HG02981 (cell line): ENCODE data around the gene MAPK1.
"Not testable (repeated sequence)": the region's sequence is repeated elsewhere in the genome, so short reads cannot be mapped to it uniquely, and the experiment has no call there.

ENCODE experiments used
- ATAC-seq: cut with Tn5 transposase; IDR thresholded peaks from one replicate; pipeline ENCODE4 v1.9.1; 2021; ENCODE audit warnings: mild to moderate bottlenecking, moderate library complexity; ENCODE audit not compliant: unreplicated experiment

Gene MAPK1

DNA sequence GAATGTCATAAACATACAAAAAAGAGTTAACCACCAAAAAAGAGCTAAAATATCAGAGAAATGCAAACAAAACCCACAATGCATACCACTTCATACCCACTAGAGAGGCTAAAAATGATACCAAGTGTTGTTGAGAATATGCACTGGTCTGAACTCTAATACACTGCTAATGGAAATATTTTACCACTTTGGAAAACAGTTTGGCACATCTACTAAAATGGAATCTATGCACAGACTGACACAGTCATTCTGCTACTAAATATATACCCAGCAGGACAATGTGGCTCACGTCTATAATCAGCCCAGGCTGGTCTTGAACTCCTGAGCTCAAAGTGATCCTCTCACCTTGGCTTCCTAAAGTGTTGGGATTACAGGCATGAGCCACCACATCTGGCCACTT is 18.0 kb downstream of the MAPK1 start:
- no peak for ATAC-seq

DNA sequence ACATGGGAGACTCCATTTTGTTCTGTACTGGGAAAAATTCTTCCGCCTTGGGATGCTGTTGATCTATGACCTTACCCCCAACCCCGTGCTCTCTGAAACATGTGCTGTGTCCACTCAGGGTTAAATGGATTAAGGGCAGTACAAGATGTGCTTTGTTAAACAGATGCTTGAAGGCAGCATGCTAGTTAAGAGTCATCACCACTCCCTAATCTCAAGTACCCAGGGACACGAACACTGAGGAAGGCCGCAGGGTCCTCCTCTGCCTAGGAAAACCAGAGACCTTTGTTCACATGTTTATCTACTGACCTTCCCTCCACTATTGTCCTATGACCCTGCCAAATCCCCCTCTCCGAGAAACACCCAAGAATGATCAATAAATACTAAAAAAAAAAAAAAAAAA is 19.4 kb downstream of the MAPK1 start:
- not testable (repeated sequence) for ATAC-seq

DNA sequence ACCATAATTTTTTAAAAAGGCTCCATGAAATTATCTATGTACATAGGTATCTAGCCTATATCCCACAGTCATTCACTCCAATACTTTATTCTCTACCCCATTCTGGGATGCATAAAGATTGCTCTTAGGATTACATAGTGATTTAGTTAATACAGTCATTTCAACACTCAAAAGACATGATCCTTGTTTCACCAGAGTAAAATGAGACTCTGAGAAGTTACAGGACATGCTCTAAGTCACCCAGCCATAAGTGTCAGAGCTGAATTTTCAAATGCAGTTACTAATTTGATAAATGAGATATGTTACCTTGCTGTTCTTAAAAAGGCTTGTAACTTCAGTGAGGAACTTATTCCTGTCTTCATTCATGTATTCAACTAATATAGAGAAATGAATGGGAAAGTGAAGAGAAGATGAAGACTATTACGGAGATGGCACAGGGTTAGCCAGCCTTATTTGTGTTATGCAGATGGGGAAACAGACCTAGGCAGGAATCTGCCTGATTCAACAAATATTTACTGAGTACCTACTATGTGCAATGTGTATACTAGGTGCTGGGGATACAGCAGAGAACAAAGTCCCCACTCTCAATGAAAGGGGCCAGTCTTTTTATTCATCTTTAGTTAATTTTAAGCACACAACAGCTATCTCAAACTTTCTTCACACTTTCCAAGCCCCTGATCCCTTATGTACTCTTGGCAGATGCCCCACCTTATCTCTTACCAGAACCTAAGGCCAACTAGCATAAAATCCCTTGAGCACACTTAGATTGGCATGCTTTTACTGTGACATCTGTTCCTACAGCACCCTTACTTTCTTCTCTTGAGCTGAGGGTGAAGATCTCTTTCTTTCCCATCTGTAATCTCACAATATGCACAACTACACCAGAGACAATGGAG is 21.6 kb downstream of the MAPK1 start:
- ATAC-seq = no peak

DNA sequence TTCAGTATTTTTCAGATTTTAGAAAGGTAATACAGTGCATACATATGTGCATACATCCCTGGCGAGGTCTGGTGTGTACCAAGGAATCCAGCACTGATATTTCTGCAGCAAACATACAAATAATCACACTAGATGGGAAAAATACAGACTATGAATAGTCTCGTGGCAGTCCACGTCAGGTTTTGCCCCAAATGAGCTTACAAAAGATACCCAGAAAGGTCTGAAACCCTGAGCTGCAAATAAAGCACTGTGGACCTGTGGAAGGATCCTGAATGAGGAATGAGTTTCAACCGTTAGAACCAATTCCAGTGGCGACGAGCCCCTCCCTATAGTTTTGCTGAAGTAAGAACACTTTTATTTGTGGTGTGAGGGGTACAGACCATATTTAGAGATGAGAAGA is 24.5 kb downstream of the MAPK1 start:
- ATAC-seq = no peak

DNA sequence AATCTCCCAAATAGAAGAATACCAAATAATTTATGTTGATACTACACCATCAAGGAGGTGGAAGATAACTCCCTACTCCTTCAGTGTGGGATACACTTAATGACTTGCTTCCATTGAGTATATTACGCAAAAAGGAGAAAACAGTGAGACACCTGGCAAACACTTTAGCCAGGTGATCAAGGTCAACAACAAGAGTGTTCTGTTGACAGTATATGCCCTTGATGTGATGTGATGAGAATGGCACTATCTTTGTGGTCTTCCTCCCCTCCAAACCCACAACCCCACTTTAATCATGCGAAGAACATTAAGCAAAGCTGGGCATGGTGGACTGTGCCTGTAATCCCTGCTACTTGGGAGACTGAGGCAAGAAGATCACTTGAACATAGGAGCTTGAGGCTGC is 26.0 kb downstream of the MAPK1 start:
- no peak for ATAC-seq

DNA sequence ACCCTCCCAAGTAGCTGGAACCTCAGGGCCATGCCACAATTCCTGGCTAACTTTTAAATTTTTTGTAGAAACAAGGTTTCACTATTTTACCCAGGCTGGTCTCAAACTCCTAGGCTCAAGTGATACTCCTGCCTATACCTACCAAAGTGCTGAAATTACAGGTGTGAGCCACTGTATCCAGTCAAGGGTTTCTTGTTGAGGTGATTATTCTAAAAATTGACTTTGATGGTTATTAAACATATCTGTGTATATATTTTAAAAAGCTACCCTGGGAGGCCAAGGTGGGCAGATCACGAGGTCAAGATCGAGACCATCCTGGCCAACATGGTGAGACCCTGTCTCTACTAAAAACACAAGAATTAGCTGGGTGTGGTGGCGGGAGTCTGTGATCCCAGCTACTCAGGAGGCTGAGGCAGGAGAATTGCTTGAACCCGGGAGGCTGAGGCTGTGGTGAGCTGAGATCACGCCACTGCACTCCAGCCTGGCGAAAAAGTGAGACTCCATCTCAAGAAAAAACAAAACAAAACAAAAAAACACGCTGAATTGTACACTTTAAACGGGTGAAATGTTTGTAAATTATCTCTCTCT is 27.1 kb downstream of the MAPK1 start:
- no peak for ATAC-seq

DNA sequence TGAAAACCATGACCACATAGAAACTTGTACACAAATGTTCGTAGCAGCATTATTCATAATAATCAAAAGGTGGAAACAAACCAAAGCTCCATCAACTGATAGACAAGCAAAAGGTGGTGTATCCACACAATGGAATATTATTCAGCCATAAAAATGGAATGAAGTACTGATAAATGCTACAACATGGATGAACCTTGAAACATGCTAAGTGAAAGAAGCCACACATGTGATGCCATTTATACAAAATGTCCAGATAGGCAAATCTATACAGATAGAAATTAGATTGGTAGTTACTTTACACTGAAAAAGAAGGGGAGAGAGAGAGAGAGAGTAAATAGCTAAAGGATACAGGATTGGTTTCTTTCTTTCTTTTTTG is 27.7 kb downstream of the MAPK1 start:
- no peak for ATAC-seq

DNA sequence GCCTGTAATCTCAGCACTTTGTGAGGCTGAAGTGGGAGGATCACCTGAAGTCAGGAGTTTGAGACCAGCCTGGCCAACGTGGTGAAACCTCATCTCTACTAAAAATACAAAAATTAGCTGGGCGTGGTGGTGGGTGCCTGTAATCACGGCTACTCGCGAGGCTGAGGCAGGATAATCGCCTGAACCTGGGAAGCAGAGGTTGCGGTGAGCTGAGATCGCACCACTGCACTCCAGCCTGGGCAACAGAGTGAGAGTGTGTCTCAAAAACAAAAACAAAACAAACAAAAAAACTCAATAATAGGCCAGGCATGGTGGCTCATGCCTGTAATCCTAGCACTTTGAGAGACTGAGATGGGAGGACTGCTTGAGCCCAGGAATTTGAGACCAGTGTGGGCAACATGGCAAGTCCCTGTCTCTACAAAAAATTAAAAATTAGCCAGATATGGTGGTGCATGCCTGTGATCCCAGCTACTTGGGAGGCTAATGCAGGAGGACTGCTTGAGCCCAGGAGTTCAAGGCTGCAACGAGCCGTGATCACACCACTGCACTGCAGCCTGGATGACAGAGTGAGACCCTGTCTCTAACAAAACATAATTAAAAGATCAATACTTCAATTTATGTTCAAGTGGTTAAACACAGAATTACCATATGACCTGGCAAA is 28.2 kb downstream of the MAPK1 start:
- ATAC-seq = not testable (repeated sequence)

DNA sequence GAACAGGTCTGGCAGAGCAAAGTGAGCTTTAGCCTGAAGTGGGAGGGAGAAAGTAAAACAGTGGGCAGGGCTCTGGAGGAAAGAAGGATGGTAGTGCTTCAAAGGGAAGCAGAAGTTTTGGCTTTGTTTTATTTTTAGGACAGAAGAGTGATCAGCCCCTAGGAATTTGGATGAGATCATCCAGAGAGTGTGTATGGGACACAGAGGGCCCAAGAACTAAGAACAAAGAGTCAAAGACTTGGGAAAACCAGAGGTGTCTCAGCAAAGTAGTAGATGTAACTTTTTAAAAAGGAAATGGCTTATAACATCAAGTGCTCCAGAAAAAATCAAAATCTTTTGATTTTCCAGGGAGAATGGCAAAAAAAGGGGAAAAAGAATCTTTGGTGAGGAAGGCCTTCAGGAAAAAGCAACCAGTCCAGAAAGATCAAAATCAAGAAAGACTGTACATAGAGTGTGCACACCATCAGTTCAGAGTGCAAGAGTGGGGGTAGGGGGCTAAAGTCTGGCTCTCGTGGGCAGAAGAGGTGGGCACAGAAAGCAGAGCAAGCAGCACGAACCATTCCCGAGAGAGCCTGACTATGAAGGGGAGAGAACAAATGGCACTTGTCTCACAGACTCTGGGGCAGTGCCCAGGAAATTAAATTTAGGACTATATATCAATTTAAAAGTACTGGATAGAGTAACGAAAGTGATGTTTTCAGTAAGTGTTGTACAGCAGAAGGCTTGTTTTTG is 30.0 kb downstream of the MAPK1 start:
- ATAC-seq = no peak

DNA sequence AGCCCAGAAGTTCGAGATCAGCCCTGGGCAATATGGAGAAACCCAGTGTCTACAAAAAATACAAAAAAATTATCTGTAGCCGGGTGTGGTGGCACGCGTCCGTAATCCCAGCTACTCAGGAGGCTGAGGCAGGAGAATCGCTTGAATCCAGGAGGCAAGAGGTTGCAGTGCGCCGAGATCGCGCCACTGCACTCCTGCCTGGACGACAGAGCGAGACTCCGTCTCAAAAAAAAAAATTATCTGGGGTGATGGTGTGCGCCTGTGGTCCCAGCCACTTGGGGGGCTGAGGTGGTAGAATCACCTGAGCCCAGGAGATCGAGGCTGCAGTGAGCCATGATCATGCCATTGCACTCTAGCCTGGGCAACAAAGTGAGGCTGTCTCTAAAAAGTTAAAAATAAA is 31.0 kb downstream of the MAPK1 start:
- not testable (repeated sequence) for ATAC-seq

DNA sequence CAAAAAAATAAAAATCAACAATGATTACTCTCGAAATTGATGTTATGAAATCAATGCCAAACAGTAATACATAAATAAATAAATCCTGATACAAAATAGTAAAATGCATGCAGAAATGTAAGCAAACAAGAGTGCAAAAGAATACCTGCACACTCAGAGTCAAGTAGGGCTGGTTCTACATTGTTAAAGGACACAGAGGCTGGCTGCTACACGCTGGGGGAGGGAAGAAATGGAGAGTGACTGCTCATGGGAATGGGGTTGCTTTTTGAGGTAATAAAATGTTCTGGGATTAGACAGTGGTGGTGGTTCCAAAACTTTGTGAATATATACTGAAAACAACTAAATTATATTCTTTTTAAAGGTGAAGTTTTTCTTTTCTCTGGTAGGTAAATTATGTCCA is 32.1 kb downstream of the MAPK1 start:
- no peak for ATAC-seq

DNA sequence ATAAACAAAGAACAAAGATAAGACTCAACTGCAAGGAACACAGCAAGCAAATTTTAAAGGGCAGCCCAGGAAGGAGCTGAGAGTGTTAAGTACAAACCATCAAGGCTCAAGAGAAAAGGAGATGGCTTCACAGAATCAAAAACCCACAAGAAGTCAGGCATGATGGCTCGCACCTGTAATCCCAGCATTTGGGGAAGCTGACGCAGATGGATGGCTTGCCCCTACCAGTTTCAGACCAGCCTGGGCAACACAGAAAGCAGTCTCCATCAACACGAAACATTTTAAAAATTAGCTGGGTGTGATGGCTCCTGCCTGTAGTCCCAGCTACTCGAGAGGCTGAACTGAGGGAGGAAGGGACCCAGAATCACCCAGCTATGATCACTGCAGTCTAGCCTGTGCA is 32.6 kb downstream of the MAPK1 start:
- no peak for ATAC-seq

DNA sequence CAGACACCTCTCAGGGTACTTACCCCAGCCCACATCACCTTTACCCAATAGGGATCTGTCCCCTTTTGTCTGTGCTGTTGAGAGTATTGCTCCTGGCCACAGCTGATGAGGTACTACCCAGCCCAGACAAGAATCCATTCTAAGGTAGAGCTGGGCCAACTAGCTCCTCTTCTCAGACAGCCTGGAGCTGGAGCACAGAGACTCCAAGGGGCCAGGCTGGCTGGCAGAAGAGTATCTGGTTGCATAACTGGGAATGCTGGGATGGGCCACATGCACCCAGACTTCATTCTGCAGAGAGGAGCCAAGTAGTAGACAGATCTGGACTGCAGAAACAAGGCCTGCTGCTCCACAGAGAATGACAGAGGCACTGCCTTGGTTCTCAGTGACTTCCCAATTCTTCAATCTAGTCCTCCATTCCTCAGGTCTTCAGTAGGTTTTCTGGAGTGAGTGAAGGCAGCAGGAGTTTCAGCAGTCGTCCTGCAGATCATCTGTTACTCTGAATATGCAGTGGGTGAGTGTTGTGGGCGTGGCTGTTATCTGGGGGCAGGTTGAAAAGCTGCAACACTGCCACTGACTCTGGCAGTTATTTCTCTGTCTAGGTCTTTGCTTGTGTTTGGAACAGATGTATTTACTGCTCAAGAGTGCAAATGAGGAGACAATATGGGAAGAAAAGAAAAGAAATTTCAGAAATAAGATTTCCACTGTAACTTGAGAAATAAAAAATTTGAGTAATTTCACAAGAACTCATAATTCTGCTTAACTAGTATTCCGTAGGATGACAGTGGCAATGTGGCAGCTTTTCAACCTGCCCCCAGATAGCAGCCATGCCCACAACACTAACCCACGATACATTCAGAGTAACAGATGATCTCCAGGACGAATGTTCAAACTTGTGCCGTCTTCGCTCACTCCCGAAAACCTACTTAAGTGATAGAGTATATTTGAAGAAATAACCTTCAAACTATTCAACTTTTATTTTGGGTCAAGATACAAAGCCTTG is 34.9 kb downstream of the MAPK1 start:
- ATAC-seq = no peak

DNA sequence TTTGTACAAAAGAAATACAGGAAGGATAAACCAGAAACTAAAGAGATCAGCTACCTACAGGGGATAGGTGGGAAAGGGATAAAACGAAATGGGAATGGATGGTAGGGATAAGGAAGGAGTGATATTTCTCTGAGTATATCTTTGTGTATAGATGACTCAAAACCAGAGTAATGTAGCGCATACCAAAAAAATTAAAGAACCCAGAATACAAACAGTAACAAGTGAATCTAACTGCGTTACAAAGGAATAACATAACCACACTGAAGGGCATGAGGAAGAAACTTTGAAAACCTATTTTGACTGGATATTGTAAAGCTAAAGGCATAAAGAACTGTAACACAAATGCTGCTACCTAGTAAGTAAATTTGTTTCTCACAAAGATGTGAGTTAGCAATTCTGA is 37.9 kb downstream of the MAPK1 start:
- no peak for ATAC-seq

DNA sequence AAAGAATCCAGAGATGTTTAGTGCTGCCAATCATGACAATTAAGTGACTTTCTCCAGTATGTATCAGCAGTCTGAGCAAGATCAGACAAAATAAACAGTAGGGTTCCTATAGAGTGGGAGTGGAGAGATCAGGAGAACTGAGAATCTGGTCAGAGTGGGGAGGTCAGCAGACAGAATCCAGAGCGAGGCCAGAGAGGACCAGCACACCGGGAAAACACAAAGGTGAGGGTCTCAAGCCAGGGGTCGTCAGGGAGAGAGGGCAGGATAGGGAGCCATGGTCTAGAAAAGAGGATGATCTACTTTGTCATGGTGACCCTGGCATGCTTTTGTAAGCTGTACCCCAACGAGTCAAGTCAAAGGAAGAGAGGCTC is 39.2 kb downstream of the MAPK1 start:
- ATAC-seq = no peak

DNA sequence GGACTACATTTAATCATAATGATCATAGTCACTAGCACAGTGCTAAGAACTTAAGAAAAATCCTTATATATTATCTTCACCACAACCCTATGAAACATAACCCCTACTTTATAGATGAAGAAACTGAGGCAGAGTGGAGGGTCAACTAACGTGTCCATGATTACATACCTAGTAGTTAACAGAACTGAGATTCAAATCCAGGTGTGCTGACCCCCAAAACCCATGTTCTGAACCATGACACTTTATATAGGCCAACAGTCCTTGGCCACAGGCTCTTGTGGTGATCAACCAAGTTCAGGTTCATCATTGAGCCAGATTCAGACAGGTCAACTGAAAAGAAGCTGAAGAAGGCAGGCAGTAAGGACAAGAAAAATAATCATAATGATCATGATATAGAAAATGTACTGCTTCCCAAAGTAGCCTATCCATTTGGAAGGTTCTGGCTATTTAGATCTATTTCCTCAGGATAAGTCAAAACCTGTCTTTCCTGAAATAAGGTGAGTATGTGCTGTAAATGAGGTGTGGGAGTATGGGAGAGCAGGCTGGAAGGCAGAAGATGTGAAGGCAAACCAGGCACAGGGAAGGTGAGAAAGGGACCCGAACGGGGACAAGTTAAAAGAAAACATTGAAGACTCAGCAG is 39.7 kb downstream of the MAPK1 start:
- ATAC-seq = no peak

DNA sequence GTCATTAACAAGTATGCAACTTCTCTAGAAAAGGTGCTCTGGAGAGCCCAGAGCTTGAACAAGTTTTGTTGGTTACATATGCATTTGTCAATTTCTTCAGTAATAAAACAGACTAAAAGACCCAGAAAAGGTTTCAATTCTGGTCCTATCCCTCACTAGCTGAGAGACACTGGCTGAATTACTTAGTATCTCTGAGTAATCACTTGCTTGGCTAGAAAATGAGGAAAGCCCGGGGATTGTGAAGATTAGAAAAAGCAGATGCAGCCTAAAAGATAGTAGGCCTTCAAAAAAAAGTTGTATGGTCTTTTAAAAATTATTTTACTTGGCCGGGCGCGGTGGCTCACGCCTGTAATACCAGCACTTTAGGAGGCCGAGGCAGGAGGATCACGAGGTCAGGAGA is 41.2 kb downstream of the MAPK1 start:
- no peak for ATAC-seq

DNA sequence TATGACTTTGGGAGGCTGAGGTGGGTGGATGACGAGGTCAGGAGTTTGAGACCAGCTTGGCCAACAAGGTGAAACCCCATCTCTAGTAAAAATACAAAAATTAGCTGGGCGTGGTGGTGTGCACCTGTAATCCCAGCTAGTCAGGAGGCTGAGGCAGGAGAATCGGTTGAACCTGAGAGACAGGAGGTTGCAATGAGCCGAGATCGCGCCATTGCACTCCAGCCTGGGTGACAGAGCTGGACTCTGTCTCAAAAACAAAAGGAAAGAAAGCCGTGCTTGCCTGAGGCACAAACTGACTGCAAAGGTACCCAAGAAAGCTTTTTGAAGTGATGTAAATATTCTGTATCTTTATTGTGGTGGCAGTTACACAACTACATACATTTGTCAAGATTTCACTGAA is 42.5 kb downstream of the MAPK1 start:
- ATAC-seq = not testable (repeated sequence)

DNA sequence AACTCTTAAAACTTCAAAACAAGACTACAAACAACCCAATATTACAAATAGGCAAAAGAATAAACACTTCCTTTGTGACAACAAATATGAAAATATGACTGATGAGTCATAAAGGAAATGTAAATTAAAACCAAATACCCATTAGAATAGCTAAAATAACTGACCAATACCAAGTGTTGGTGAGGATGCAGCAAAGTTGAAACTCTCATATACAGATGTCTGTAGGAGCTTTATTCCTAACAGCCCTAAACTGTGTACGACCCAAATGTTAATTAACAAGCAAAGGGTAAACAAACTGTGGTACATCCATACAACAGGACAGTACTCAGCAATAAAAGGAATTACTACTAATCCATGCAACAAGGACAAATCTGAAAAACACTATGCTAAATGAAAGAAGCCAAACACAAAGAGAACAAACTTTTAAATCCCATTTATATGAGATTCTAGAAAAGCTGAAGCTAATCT is 43.0 kb downstream of the MAPK1 start:
- no peak for ATAC-seq
